AG20443 (cell line): Measurements from ENCODE around the gene MRPL32.

Experiments used
- DNase-seq: peaks from one replicate; pipeline ENCODE4 v3.0.0; 2012; ENCODE audit warnings: low spot score, mixed read lengths

The MRPL32 gene

DNA sequence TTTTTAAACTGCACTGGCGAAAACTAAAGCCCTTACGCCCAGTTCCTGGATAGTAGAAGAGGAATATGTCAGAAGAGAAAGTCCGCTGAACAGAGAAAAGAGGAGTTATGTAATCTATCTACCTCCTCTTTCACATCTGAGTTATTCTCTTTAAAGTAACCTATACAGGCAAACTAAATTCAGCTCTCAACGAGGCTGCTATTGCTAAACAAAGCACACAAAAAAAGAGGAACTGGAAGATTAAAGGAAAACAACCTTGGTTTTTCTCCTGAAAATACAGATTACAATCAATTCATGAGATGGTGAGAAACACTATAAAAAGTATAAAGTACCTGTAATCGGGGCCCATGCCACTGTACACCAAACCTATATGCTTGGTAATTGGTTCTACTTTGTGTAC is 6.0 kb upstream of the MRPL32 start:
- no peak for DNase-seq

DNA sequence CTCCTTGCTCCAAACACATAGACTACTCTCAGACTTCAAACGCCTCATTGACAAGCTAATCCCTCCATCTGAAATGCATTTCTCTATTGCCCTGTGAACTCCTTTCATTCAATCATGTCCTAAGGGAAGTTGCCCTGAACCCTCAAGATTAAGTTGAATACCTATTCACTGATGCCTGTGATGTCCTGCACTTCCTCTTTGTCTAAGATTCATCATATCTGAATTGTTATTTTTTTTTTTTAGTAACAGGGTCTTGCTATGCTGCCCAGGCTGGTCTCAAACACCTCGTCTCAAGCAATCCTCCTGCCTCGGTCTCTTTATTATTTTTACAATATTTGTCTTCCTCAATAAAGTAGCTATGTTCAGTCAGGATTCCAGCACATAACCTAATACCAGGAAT is 3.4 kb upstream of the MRPL32 start:
- no peak for DNase-seq

DNA sequence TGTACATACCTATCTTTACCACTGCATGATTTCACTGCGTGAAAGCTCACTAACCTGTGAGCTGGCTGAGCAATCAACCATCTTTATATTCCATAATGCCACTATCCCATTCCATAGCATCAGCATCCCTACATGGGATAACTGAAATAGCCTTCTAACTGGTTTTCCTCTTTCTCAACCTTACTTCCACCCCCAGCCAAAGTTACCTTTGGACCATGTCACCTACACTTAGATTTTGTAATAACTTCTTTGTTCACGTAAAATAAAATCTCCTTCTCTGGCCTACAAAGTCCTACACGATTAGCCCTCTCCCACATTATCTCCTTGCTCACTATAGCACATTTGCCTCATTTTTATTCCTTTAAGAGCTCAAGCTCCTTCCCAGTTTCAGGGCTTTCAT is 2.7 kb upstream of the MRPL32 start:
- DNase-seq = no peak

DNA sequence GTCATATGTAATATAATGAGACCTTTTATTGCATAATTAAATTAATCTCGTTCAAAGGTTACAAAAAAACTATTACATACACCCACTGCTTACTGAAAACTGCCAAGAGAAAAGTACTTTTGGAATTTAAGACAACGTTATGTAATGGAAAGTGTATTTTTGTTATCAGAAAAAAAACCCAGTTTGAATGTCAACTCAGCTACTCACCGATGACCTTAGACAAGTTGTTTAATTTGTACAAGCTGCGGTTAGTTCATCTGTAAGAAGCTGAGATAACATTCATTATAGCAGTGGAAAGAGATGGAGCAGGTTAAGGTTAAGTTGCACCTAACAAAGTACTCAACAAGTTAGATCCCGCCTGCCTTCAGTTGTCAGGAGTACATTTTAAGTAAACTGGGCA is 1.3 kb upstream of the MRPL32 start:
- no peak for DNase-seq

DNA sequence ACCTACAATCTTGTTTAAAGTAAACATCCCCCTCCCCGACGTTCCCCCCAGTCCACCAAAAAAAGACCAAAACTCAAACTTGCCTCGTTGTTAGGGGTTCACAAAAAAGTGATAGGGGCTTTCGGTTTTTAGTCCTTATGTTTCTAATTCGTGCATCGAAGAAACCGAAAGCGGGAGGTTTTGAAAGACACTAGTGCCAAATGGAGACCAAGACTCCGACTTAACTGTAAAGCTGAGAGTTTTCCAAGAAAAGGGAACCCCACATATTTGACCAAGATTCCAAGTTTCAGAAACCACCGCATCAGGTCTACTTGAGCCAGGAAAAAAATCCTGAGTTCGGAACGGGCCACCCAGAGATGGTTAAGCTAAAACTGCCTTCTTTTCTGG is 736 bp upstream of the MRPL32 start:
- no peak for DNase-seq

DNA sequence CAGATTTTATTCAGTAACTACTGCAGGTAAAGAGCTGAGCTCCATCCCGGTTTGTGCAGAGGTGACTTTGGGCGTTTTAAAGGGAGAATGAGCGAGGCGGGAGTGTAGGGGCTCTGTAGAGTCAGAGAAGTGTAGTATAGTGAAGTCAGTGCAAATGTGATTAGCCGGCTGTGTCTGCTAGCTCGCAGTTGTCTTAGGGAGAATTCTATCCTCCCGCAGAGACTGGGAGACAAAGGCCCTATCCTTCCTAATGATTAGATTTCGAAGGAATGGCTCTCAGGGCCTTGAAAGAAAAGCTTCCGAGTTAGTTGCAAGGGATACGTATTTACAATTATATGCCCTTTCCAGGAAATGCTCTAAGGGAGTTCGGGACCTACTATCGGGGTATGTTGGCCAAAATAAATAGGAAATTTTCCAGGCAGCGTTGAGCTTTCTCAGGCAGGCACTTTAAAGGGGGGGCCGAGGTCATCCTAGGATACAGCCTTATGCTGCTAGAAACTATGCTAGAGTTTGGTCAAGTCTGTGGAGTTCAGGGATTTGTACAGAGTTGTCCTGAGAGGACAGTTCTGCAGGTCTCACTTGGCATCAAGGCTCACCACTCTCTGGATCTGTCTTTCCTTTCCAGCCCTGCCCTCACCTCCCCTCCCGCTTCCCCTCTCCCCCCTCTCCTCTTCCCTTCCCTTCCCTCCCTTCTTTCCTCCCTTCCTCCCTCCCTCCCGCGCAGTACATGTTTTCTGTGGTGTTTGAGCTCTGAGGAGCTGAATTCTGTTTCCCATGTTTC is 825 bp downstream of the MRPL32 start:
- peak; percentile 24 for DNase-seq

DNA sequence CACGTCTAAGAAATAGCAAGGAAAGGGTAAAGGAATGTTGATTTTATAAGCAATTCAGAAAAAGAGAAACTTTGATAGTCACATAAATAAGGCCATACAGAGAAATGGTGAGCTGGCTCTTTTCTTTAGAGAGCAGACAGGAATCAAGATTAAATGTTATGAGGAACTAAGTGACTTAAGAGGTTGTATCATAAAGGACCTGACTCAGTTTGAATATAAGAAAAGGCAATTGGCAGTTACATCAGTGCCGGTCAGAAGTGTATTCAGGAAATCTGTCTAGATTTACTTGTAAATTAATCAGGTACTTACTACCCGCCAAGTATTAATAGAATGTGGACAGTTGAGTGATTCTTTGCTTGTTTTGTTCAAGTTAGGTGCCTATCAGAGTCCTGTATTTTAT is 2.1 kb downstream of the MRPL32 start:
- DNase-seq = no peak

DNA sequence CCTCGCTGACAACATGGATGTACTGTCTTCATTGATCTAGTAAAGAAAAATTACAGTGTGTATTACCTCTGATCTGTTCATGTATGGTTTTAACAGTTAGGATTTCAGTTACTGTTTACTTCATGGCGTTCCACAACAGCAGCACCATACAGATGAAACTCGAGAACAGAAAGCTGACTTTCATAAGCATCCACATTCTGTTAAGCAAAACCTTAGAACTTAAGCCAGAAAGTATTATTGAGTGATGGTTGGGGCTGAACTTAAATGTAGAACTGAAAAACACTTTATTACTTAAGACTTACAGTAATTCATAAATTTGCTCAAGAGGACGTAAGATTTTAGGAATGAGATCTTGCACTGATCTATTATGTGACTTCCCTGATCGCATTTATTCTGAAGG is 3.7 kb downstream of the MRPL32 start:
- no peak for DNase-seq

DNA sequence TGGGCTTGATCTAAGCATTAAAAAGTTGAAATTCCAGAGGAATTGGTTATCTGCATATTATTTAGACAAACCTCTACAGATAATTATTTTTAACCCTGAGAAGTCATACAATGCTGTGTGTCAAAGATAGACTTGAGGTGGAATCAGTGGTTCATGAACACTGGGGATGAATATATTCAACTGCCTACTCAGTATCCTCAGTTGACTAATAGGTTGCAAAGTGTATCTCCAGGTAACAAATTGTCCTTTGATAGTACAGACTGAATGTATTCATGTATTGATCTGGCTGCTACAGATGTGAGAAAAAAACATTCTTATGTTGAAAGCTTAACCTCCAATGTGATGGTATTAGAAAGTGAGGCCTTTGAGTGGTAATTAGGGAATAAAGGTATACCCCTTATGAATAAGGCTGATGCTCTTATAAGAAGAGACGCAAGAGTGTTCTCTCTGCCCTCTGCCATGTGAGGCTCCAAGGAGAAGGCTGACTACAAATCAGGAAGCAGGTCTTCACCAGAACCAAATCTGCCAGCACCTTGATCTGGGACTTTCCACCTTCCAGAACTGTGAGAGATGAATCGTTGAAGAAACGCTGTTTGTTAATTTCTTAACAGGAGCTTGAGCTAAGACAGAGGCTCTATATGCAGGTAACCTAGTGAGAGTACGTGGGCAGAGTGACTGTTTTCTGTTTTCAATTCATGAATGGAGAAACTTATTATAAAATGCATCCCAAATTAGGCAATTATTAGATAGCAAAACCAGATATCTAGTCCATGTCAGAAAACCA is 7.5 kb downstream of the MRPL32 start:
- DNase-seq = no peak

DNA sequence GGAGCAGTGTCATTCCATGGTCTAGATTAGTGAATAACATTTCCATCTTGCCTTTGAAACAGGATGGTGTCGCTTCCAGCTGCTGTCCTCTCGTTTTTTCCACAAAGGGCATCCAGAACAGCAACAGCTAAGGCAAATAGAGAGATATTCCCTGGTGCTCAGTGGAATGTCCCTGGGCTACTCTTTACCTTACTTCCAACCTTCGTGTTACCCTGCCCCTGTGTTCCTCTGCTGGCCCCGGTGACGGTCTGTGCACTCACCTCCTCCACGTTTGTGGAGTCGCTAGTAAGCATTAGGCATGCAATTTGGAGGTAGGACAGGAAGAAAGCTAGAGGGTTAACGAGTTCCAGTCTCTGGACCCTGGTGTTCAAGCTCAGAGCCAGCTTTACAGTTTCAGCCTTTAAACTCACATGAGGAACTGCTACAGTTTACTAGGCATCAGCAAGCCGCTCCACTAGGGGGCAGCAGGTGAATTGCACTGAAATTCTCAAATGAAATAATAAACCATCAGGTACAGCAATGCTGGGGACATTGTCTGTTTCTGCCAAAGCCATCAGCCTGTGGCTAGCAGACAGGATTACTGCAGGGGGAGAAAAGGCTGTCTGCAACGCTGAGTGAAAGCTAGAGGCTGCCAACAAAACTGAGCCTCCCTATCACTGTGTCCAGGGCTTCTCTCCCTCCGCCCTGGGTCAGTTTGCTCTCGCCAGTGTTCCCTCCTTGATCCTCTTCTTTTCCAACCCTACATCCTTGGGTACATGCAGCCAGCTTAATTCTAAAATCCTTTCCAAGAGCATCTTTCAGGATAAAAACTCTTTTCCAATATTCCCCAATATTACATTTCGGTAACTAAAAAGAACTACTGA is 9.0 kb downstream of the MRPL32 start:
- DNase-seq = peak; percentile 75

DNA sequence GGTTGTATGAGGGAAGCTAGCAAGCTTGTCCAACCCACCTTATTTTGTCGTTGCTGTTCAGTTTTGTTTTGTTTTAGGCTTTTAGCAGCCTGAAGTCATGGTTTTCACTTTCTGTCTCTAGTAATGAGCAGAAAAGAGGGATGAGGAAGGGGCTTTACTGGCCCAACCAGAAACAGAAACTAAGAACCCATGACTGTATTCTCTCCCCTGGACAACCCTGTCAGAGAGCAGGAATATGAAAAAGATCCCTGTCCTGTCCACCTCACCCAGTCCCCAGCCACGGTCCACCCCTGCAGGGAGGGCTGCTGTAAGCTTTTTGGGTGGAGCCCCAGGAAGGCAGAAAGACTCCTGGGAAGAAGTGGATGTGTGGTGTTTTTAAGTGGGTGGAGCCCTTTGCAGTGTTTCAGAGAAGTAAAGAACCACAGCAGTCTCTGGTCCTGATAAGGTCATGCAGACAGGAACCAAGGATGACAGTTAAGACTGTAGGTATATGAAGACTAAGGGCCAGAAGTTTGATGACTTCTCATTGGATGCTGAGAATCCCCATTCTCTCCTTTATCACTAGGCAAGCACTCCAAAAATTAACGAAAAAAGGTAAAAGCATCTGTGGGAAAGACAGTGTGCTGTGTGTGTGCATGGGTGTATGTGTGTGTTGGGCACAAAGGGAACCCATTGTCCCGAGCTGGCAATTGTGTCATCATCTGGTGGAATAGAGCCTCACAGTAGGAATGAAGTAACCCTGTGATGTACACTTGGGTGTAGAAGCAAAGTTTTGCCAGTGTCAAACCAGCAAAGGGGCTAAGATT is 13.8 kb downstream of the MRPL32 start:
- DNase-seq = peak; percentile 64

DNA sequence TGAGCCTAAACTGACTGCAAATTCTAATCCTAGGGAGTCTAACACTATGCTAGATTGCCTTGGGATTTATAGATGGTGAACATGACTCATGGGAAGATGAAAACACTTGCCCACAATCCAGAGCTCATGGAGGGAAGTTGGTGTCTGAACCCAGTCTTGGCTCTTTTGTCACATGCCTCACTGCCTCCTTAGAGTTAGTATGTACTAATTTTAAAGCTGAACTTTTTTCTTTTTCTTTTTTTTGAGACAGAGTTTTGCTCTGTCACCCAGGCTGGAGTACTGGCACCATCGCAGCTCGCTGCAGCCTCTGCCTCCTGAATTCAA is 14.4 kb downstream of the MRPL32 start:
- DNase-seq = no peak

DNA sequence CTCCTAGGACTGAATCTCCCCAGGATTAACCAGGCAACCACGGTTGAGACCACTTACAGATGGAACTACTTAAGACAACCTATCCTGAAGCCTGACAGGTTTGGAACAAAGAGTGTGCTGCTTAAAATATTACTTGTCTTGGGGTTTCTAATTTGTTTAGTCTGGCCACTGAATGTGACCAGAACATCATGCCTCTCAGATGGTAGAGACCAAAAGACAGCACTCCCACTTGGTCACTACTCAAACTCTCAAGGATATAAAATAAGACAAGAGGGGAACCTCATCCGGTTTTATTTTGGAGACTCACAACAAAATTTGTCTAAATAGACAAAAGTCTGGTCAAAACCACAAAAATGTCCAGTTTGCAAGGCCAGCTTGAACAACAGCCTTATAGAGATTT is 15.3 kb downstream of the MRPL32 start:
- DNase-seq = no peak

DNA sequence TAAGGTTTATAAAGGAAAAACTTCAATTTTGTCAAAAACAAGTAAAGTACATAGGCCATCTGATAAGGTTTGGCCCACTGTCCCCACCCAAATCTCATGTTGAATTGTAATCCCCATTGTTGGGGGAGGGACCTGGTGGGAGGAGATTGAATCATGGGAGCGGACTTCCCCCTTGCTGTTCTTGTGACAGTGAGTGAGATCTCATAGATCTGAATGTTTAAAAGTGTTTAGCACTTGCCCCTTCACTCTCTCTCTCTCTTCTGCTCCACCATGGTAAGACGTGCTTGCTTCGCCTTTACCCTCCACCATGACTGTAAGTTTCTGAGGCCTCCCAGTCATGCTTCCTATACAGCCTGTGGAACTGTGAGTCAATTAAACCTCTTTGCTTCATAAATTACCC is 18.2 kb downstream of the MRPL32 start:
- no peak for DNase-seq

DNA sequence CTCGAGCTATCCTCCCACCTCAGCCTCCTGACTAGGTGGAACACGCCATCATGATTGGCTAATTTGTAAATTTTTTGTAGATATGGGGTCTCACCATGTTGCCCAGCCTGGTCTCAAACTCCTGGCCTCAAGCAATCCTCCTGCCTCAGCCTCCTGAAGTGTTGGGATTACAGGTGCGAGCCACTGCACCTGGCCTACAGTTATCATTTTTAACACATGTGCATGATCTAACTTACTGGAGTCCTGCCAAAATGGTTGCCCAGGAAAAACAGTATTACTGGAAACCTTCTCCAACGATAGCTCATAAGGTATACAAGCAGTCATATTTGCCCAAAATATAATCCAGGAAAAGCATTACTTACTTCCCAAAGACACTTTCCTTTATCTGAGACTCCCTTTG is 20.2 kb downstream of the MRPL32 start:
- DNase-seq = no peak

DNA sequence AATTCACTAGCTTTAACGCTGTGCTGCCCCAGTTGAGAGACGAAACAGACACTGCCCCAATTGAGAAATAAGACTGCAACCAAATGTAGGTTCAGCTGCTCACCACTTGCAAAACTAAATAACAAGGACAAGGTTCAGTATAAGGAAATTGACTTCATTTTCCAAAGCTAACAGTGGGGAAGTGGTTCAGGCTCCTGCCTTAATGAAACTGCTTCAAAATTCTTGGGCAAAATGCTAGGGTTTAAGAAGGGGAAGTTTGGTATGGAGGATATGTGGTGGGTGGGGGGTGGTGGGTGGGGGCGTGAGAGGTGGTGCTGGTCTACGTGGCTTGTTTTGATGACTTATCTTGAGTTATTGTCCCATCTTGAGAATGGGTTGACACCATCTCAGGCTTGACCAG is 21.8 kb downstream of the MRPL32 start:
- DNase-seq = no peak

DNA sequence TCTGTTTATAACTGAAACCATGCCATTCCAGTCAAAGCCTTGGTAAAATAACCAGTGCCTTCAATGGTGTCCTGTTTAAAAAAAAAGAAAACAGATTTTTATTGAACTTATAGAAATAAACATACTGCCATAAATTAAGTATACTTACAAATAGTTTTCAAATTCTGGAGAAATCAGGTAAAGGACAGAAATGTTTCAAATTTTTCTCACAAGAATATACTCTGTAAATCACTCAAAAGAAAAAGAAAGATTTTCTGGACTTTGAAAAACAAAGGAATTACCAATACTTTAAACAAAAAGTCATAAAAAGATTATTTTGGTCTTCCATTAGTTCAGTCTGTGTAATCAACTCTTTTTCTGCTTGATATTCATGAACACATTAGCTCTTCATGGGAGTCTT is 23.9 kb downstream of the MRPL32 start:
- no peak for DNase-seq

DNA sequence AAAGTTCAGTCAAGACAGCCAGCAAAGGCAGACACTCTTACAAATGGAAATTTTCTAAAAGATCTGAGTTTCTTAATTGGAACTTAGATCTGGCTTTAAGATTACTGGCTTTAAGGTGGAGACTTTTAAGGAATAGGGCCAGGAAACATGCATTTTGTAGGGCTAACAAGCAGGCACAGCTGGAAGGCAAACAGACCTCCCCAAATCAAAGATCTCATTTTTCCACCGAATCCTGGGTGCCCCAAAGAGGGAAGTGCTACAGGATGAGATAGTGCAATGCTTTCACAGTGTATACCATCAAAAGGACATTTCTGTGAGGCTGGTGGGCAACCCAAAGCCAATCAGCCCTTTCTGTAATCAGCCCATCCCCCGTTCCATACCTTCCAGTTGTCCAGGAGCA is 27.4 kb downstream of the MRPL32 start:
- DNase-seq = no peak

DNA sequence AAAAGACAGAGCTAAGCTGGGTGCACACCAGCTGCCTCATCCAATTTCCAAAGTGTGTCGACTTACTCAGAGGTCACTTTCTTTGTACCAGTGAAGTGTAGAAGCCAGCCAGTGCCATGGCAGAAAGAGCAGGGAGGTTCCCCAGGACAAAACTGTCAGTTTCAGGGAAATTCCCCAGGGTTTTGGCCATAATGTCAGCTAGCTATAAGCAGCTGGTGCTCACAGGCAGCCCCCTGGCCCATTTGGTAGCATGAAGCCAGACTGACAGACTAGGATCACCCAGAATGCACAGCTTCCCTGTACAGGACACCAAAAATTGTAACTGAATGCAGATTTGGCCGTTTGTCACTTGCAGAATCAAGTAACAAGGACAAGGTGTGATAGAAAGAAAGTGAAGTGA is 28.6 kb downstream of the MRPL32 start:
- no peak for DNase-seq

DNA sequence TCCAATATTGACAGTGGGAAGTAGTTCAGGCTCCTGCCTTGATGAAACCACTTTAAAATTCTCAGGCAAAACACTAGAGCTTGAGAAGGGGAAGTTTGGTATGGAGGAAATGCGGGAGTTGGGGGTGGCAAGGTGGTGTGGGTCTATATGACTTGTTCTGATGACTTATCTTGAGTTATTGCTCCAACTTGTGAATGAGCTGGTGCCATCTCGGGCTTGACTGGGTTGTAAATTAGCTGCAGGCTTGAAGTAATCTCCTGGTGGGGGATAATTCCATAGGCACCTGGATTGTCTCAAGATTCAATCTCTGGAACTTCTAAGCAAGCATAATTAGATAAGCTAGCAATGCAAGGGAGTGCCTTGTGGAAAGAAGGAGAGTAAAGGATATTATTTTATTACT is 29.0 kb downstream of the MRPL32 start:
- no peak for DNase-seq

DNA sequence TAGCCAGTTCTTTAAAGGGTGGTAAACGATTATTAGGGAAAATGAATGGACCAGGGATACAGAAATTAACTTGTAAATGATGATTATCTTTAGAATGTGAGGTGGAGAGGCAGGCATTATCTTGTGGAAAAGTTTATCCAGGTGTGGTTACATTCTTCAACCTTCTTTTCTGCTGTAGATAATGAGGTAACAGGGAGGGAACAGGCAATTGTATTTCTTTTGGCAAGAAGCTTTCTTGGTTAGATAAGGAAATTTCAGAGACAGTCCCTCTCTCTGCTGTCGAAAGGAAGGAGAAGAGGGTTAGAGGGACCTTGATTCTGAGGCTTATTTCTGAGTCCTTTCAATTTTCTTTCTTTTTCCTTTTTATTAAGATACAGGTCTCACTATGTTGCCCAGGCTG is 32.1 kb downstream of the MRPL32 start:
- no peak for DNase-seq
